Astrocyte (in vitro differentiated cells and primary cell): ENCODE data around the gene ISG20L2. TPM values are rescaled to one million over a fixed set of nuclear protein-coding genes. Genes with fewer than 3 reads are reported as not detected.

ENCODE experiments used
- DNase-seq: peaks from one replicate; pipeline ENCODE4 v3.0.0-alpha.2; 2010; ENCODE audit warnings: low read depth
- FAIRE-seq: peaks from 2 replicates; lab custom pipeline; 2011; peaks lifted over from hg19 to GRCh38; lab: Jason Lieb, UNC
- H2AFZ ChIP-seq: 2 replicates; pipeline ENCODE4 v1.6.0; 2012; ENCODE audit warnings: low read depth, low read length, inconsistent platforms
- H3K27ac ChIP-seq: 2 replicates; pipeline ENCODE4 v1.5.1; 2011; ENCODE audit warnings: low read depth, low read length, inconsistent platforms
- H3K27me3 ChIP-seq: 2 replicates; pipeline ENCODE4 v1.6.0; 2011; ENCODE audit warnings: low read length, inconsistent platforms; ENCODE audit not compliant: insufficient read depth
- H3K36me3 ChIP-seq: 2 replicates; pipeline ENCODE4 v1.5.1; 2011; ENCODE audit warnings: low read length, inconsistent platforms; ENCODE audit not compliant: insufficient read depth
- H3K4me1 ChIP-seq: 2 replicates; pipeline ENCODE4 v1.5.1; 2011; ENCODE audit warnings: low read length, inconsistent platforms; ENCODE audit not compliant: insufficient read depth
- H3K4me2 ChIP-seq: 2 replicates; pipeline ENCODE4 v1.6.0; 2012; ENCODE audit warnings: low read length, inconsistent platforms
- H3K4me3 ChIP-seq: 2 replicates; pipeline ENCODE4 v1.5.1; 2011; ENCODE audit warnings: low read depth, mild to moderate bottlenecking, low read length, inconsistent platforms; ENCODE audit not compliant: insufficient read depth
- H3K79me2 ChIP-seq: 2 replicates; pipeline ENCODE4 v1.6.0; 2012; ENCODE audit warnings: mild to moderate bottlenecking, low read length, inconsistent platforms; ENCODE audit not compliant: insufficient read depth
- H3K9ac ChIP-seq: 2 replicates; pipeline ENCODE4 v1.6.0; 2012; ENCODE audit warnings: mild to moderate bottlenecking, low read length, inconsistent platforms
- H3K9me3 ChIP-seq: 2 replicates; pipeline ENCODE4 v1.5.1; 2012; ENCODE audit warnings: low read depth, mild to moderate bottlenecking, low read length, inconsistent platforms; ENCODE audit not compliant: insufficient read depth
- H4K20me1 ChIP-seq: 2 replicates; pipeline ENCODE4 v1.6.0; 2012; ENCODE audit warnings: low read length, inconsistent platforms; ENCODE audit not compliant: insufficient read depth
- H3K27ac Mint-ChIP-seq: one replicate; pipeline ENCODE4 v1.8.0; 2021; ENCODE audit warnings: mild to moderate bottlenecking, mixed read lengths; ENCODE audit not compliant: unreplicated experiment
- H3K27me3 Mint-ChIP-seq: one replicate; pipeline ENCODE4 v1.8.0; 2021; ENCODE audit warnings: low read depth, mixed read lengths; ENCODE audit not compliant: unreplicated experiment
- H3K36me3 Mint-ChIP-seq: one replicate; pipeline ENCODE4 v1.8.0; 2021; ENCODE audit warnings: low read depth, mixed read lengths; ENCODE audit not compliant: unreplicated experiment
- H3K4me1 Mint-ChIP-seq: one replicate; pipeline ENCODE4 v1.8.0; 2021; ENCODE audit warnings: low read depth, mixed read lengths; ENCODE audit not compliant: unreplicated experiment
- H3K4me3 Mint-ChIP-seq: one replicate; pipeline ENCODE4 v1.8.0; 2021; ENCODE audit warnings: mild to moderate bottlenecking, moderate library complexity, mixed read lengths; ENCODE audit not compliant: unreplicated experiment
- H3K9me3 Mint-ChIP-seq: one replicate; pipeline ENCODE4 v1.8.0; 2021; ENCODE audit warnings: mild to moderate bottlenecking, mixed read lengths; ENCODE audit not compliant: unreplicated experiment
- CTCF ChIP-seq: IDR thresholded peaks from 2 replicates; pipeline ENCODE4 v1.5.1; 2011; ENCODE audit warnings: low read depth, mild to moderate bottlenecking, inconsistent platforms, low read length, moderate library complexity; ENCODE audit not compliant: insufficient read depth
- EZH2 ChIP-seq: IDR thresholded peaks from 2 replicates; pipeline ENCODE4 v1.6.1; 2012; ENCODE audit warnings: mild to moderate bottlenecking, low read length, inconsistent platforms; ENCODE audit not compliant: insufficient read depth
- total RNA-seq: library from RNA; stranded (reverse); gene quantifications from 2 replicates; pipeline ENCODE4 v1.2.1, GENCODE V29; 2021

Gene ISG20L2
- total RNA-seq, 1 donor from 2014 or later: 33.4 TPM

- Histone ChIP-seq H4K20me1 (peaks cover 84% of the 10 kb centered on the region), H3K27ac (no peak overlapping the region), H3K4me1 (peaks cover 9% of the 10 kb centered on the region), H3K4me2 (no peak overlapping the region), H3K36me3 (peaks cover 3% of the 10 kb centered on the region), H3K79me2 (peaks cover 93% of the 10 kb centered on the region), H3K9ac (no peak overlapping the region), H2AFZ (no peak overlapping the region), H3K4me3 (no peak overlapping the region), H3K27me3 (no peaks in the 10 kb centered on the region), H3K9me3 (no peaks in the 10 kb centered on the region)
- peaks cover 39% of the 10 kb centered on the region for H3K4me1 Mint-ChIP-seq
- TF ChIP-seq EZH2: no peak
- no peak for DNase-seq
- no peaks in the 10 kb centered on the region for H3K9me3 Mint-ChIP-seq
- H3K27ac Mint-ChIP-seq: no peak overlapping the region
- no peak for FAIRE-seq
- H3K36me3 Mint-ChIP-seq: peaks cover 7% of the 10 kb centered on the region
- no peaks in the 10 kb centered on the region for H3K27me3 Mint-ChIP-seq
- no peak overlapping the region for H3K4me3 Mint-ChIP-seq
Measured at GRCh38 chr1:156773607-156774006, 45.0 kb upstream of the ISG20L2 start.

GRCh38 chr1:156772728-156773497, 44.3 kb upstream of the ISG20L2 start:
- H3K79me2 ChIP-seq: peaks cover 93% of the 10 kb centered on the region
- H3K4me2 ChIP-seq: no peak overlapping the region
- no peak overlapping the region for H3K27ac Mint-ChIP-seq

GRCh38 chr1:156772222-156772621, 43.7 kb upstream of the ISG20L2 start:
- TF ChIP-seq EZH2 (no peak), CTCF (no peak)
- no peaks in the 10 kb centered on the region for H3K27me3 ChIP-seq
- DNase-seq (no peak), FAIRE-seq (no peak)
- H3K9ac ChIP-seq: no peak overlapping the region
- Mint-ChIP-seq H3K36me3 (peaks cover 7% of the 10 kb centered on the region), H3K4me3 (no peak overlapping the region), H3K27ac (no peak overlapping the region), H3K27me3 (no peaks in the 10 kb centered on the region), H3K9me3 (no peaks in the 10 kb centered on the region), H3K4me1 (peaks cover 37% of the 10 kb centered on the region)
- H3K4me3 ChIP-seq: no peak overlapping the region
- H3K36me3 ChIP-seq: peaks cover 3% of the 10 kb centered on the region
- H3K79me2 ChIP-seq: peaks cover 92% of the 10 kb centered on the region
- no peak overlapping the region for H3K4me2 ChIP-seq
- H3K27ac ChIP-seq: no peak overlapping the region
- peaks cover 10% of the 10 kb centered on the region for H3K4me1 ChIP-seq
- no peaks in the 10 kb centered on the region for H3K9me3 ChIP-seq
- H4K20me1 ChIP-seq: peaks cover 76% of the 10 kb centered on the region
- H2AFZ ChIP-seq: no peak overlapping the region

More at GRCh38 chr1:156772728-156773497, 44.3 kb upstream of the ISG20L2 start:
- Mint-ChIP-seq H3K36me3 (peaks cover 7% of the 10 kb centered on the region), H3K4me3 (peak overlapping the region; percentile 66), H3K27me3 (no peaks in the 10 kb centered on the region), H3K9me3 (no peaks in the 10 kb centered on the region), H3K4me1 (peaks cover 40% of the 10 kb centered on the region)
- H3K27me3 ChIP-seq: no peaks in the 10 kb centered on the region
- DNase-seq (no peak), FAIRE-seq (no peak)
- TF ChIP-seq EZH2 (no peak), CTCF (no peak)
- peaks cover 10% of the 10 kb centered on the region for H3K4me1 ChIP-seq
- H4K20me1 ChIP-seq: peaks cover 83% of the 10 kb centered on the region
- H2AFZ ChIP-seq: no peak overlapping the region
- H3K27ac ChIP-seq: no peak overlapping the region
- no peaks in the 10 kb centered on the region for H3K9me3 ChIP-seq
- H3K9ac ChIP-seq: no peak overlapping the region
- H3K36me3 ChIP-seq: peaks cover 3% of the 10 kb centered on the region
- H3K4me3 ChIP-seq: no peak overlapping the region
